ENCODE results near the gene IDH3G.
A peak's percentile ranks its signal among the peaks of the same experiment; 100 is the strongest.

IDH3G gene

GRCh38 chrX:153828308-153828707 lies 34.1 kb upstream of the IDH3G start:
- Histone ChIP-seq H3K9ac (no peak overlapping the region), H3K4me2 (ENCODE audit: low read length) (no peak overlapping the region), H2AFZ (no peak overlapping the region), H3K79me2 (no peaks in the 10 kb centered on the region), H3K4me1 (no peaks in the 10 kb centered on the region), H3K9me3 (ENCODE audit: control insufficient read depth, low read length) (no peaks in the 10 kb centered on the region), H3K27ac (no peak overlapping the region), H3K27me3 (ENCODE audit: control insufficient read depth, insufficient read depth, low read length) (no peaks in the 10 kb centered on the region), H3K4me3 (ENCODE audit: low read depth, low read length) (peak overlapping the region; percentile 5), H3K36me3 (ENCODE audit: control insufficient read depth, insufficient read depth, low read length) (no peaks in the 10 kb centered on the region)
- no peak for TF ChIP-seq CTCF (IDR thresholded peaks at IDR 0.05)

GRCh38 chrX:153827903-153828302 lies 33.7 kb upstream of the IDH3G start:
- H3K79me2 ChIP-seq, result no peaks in the 10 kb centered on the region
- no peaks in the 10 kb centered on the region for H3K27me3 ChIP-seq (ENCODE audit: control insufficient read depth, insufficient read depth, low read length)

GRCh38 chrX:153827016-153827415 lies 32.8 kb upstream of the IDH3G start:
- H3K27ac ChIP-seq, result no peak overlapping the region
- H2AFZ ChIP-seq, result no peak overlapping the region
- H3K27me3 ChIP-seq (ENCODE audit: control insufficient read depth, insufficient read depth, low read length), result no peaks in the 10 kb centered on the region
- no peaks in the 10 kb centered on the region for H3K9me3 ChIP-seq (ENCODE audit: control insufficient read depth, low read length)
- no peaks in the 10 kb centered on the region for H3K79me2 ChIP-seq
- no peaks in the 10 kb centered on the region for H3K36me3 ChIP-seq (ENCODE audit: control insufficient read depth, insufficient read depth, low read length)
- no peak for TF ChIP-seq CTCF (IDR thresholded peaks at IDR 0.05)
- no peak overlapping the region for H3K4me3 ChIP-seq (ENCODE audit: low read depth, low read length)
- H3K4me2 ChIP-seq (ENCODE audit: low read length), result no peak overlapping the region
- H3K9ac ChIP-seq, result no peak overlapping the region
- no peaks in the 10 kb centered on the region for H3K4me1 ChIP-seq

More at GRCh38 chrX:153827903-153828302, 33.7 kb upstream of the IDH3G start:
- Histone ChIP-seq H3K9me3 (ENCODE audit: control insufficient read depth, low read length) (no peaks in the 10 kb centered on the region), H3K9ac (no peak overlapping the region), H3K4me1 (no peaks in the 10 kb centered on the region), H3K36me3 (ENCODE audit: control insufficient read depth, insufficient read depth, low read length) (no peaks in the 10 kb centered on the region), H3K4me3 (ENCODE audit: low read depth, low read length) (no peak overlapping the region), H3K27ac (no peak overlapping the region), H2AFZ (no peak overlapping the region), H3K4me2 (ENCODE audit: low read length) (no peak overlapping the region)
- no peak for TF ChIP-seq CTCF (IDR thresholded peaks at IDR 0.05)

GRCh38 chrX:153825042-153825441 lies 30.9 kb upstream of the IDH3G start:
- TF ChIP-seq CTCF (IDR thresholded peaks at IDR 0.05), result no peak
- Histone ChIP-seq H3K79me2 (no peaks in the 10 kb centered on the region), H3K9ac (no peak overlapping the region), H3K27me3 (ENCODE audit: control insufficient read depth, insufficient read depth, low read length) (no peaks in the 10 kb centered on the region), H3K36me3 (ENCODE audit: control insufficient read depth, insufficient read depth, low read length) (no peaks in the 10 kb centered on the region), H3K4me2 (ENCODE audit: low read length) (no peak overlapping the region), H3K4me1 (no peaks in the 10 kb centered on the region), H3K27ac (no peak overlapping the region), H3K4me3 (ENCODE audit: low read depth, low read length) (no peak overlapping the region), H2AFZ (no peak overlapping the region), H3K9me3 (ENCODE audit: control insufficient read depth, low read length) (no peaks in the 10 kb centered on the region)

GRCh38 chrX:153824348-153824747 lies 30.2 kb upstream of the IDH3G start:
- Histone ChIP-seq H3K9ac (no peak overlapping the region), H3K9me3 (ENCODE audit: control insufficient read depth, low read length) (no peaks in the 10 kb centered on the region), H3K36me3 (ENCODE audit: control insufficient read depth, insufficient read depth, low read length) (no peaks in the 10 kb centered on the region), H3K4me2 (ENCODE audit: low read length) (no peak overlapping the region), H3K27me3 (ENCODE audit: control insufficient read depth, insufficient read depth, low read length) (no peaks in the 10 kb centered on the region), H3K4me3 (ENCODE audit: low read depth, low read length) (no peak overlapping the region), H3K27ac (no peak overlapping the region), H2AFZ (no peak overlapping the region), H3K4me1 (no peaks in the 10 kb centered on the region), H3K79me2 (no peaks in the 10 kb centered on the region)
- no peak for TF ChIP-seq CTCF (IDR thresholded peaks at IDR 0.05)
